Nephron (organoid): ENCODE measurements around the gene RIMBP2.

Experiments
- H3K27ac Mint-ChIP-seq, 3 experiments: 2 replicates each; pipeline ENCODE4 v1.8.0; 2020; ENCODE audit warnings: mixed read lengths in 3 of 3, mild to moderate bottlenecking in 2 of 3, moderate library complexity in 1 of 3
- H3K27me3 Mint-ChIP-seq: 2 replicates; pipeline ENCODE4 v1.8.0; 2021; ENCODE audit warnings: low read depth, mild to moderate bottlenecking, moderate library complexity, mixed read lengths
- H3K36me3 Mint-ChIP-seq: 2 replicates; pipeline ENCODE4 v1.8.0; 2020; ENCODE audit warnings: low read depth, mixed read lengths
- H3K4me1 Mint-ChIP-seq: 2 replicates; pipeline ENCODE4 v1.8.0; 2020; ENCODE audit warnings: mixed read lengths
- H3K4me3 Mint-ChIP-seq, 3 experiments: 2 replicates each; pipeline ENCODE4 v1.8.0; 2020; ENCODE audit warnings: mild to moderate bottlenecking in 3 of 3, mixed read lengths in 3 of 3, moderate library complexity in 2 of 3
- H3K9me3 Mint-ChIP-seq: 2 replicates; pipeline ENCODE4 v1.8.0; 2020; ENCODE audit warnings: mixed read lengths
- CTCF ChIP-seq, 3 experiments: fragments of 200-600 bp; sonication (generic); IDR thresholded peaks; one replicate each; pipeline ENCODE4 v1.5.0; 2021; ENCODE audit warnings: antibody characterized with exemption in 3 of 3; ENCODE audit not compliant: unreplicated experiment in 3 of 3

RIMBP2 gene

GRCh38 chr12:130356222-130356621 lies 359.9 kb downstream of the RIMBP2 start:
- Mint-ChIP-seq H3K27ac (no peak overlapping the region), H3K27me3 (peaks cover 76% of the 10 kb centered on the region), H3K36me3 (no peaks in the 10 kb centered on the region), H3K4me1 (no peaks in the 10 kb centered on the region), H3K9me3 (no peaks in the 10 kb centered on the region), H3K4me3 (no peak overlapping the region)
- TF ChIP-seq CTCF (IDR thresholded peaks at IDR 0.05; ENCODE audit: unreplicated experiment in 3 of 3), result no peak

GRCh38 chr12:130354407-130354806 lies 361.7 kb downstream of the RIMBP2 start:
- H3K9me3 Mint-ChIP-seq, result no peaks in the 10 kb centered on the region

GRCh38 chr12:130353081-130353480 lies 363.0 kb downstream of the RIMBP2 start:
- peaks cover 53% of the 10 kb centered on the region for H3K27me3 Mint-ChIP-seq
- H3K4me3 Mint-ChIP-seq, result no peak overlapping the region
- H3K4me1 Mint-ChIP-seq, result no peaks in the 10 kb centered on the region
- no peak for TF ChIP-seq CTCF (IDR thresholded peaks at IDR 0.05; ENCODE audit: unreplicated experiment in 3 of 3)
- no peaks in the 10 kb centered on the region for H3K36me3 Mint-ChIP-seq
- H3K27ac Mint-ChIP-seq, result no peak overlapping the region
- no peaks in the 10 kb centered on the region for H3K9me3 Mint-ChIP-seq

More at GRCh38 chr12:130354407-130354806, 361.7 kb downstream of the RIMBP2 start:
- Mint-ChIP-seq H3K27ac (no peak overlapping the region), H3K4me1 (no peaks in the 10 kb centered on the region), H3K27me3 (peaks cover 66% of the 10 kb centered on the region), H3K4me3 (no peak overlapping the region), H3K36me3 (no peaks in the 10 kb centered on the region)
- TF ChIP-seq CTCF (IDR thresholded peaks at IDR 0.05; ENCODE audit: unreplicated experiment in 3 of 3), result no peak

GRCh38 chr12:130351326-130351725 lies 364.8 kb downstream of the RIMBP2 start:
- Mint-ChIP-seq H3K27me3 (peaks cover 36% of the 10 kb centered on the region), H3K27ac (no peak overlapping the region)

GRCh38 chr12:130350715-130351114 lies 365.4 kb downstream of the RIMBP2 start:
- no peaks in the 10 kb centered on the region for H3K36me3 Mint-ChIP-seq
- H3K27ac Mint-ChIP-seq, result no peak overlapping the region
- H3K4me3 Mint-ChIP-seq, result no peak overlapping the region
- peaks cover 9% of the 10 kb centered on the region for H3K4me1 Mint-ChIP-seq
- peaks cover 29% of the 10 kb centered on the region for H3K27me3 Mint-ChIP-seq
- no peak for TF ChIP-seq CTCF (IDR thresholded peaks at IDR 0.05; ENCODE audit: unreplicated experiment in 3 of 3)
- no peaks in the 10 kb centered on the region for H3K9me3 Mint-ChIP-seq

More at GRCh38 chr12:130351326-130351725, 364.8 kb downstream of the RIMBP2 start:
- TF ChIP-seq CTCF (IDR thresholded peaks at IDR 0.05; ENCODE audit: unreplicated experiment in 3 of 3), result no peak
- Mint-ChIP-seq H3K4me3 (no peak overlapping the region), H3K9me3 (no peaks in the 10 kb centered on the region), H3K4me1 (peaks cover 9% of the 10 kb centered on the region), H3K36me3 (no peaks in the 10 kb centered on the region)

GRCh38 chr12:130347588-130347987 lies 368.5 kb downstream of the RIMBP2 start:
- TF ChIP-seq CTCF (IDR thresholded peaks at IDR 0.05; ENCODE audit: unreplicated experiment in 3 of 3), result no peak

More at GRCh38 chr12:130347588-130347987, 368.5 kb downstream of the RIMBP2 start:
- H3K4me3 Mint-ChIP-seq, result no peak overlapping the region
- H3K27me3 Mint-ChIP-seq, result peaks cover 5% of the 10 kb centered on the region
- no peaks in the 10 kb centered on the region for H3K9me3 Mint-ChIP-seq
- H3K4me1 Mint-ChIP-seq, result peaks cover 9% of the 10 kb centered on the region
- H3K27ac Mint-ChIP-seq, result no peak overlapping the region
- H3K36me3 Mint-ChIP-seq, result no peaks in the 10 kb centered on the region
